Measurements from ENCODE around the gene HPSE2.

The HPSE2 gene

DNA sequence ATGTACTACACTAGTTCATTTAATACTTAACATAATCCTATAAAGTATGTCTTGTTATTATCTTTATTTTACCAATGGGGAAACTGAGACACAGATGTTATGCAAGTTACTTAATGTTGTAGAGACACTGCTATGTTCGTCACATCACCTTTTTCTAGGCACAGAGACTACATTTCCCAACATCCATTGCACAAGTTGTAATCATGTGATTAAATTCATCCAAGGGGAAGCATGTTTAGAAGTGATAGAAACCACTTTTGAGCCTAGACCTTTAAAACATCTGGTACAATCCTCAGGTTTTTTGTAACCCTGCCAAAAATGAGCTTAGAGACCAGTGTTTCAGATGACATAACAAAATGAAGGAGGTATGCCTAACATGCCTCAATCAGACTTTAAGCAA lies 402.1 kb downstream of the HPSE2 start:
- DNase-seq (ENCODE audit: low read depth) = no peak

GRCh38 chr10:98832738-98833137 lies 402.9 kb downstream of the HPSE2 start:
- no peak for DNase-seq (ENCODE audit: low read depth)

- DNase-seq (ENCODE audit: low read depth) = no peak
Observed at GRCh38 chr10:98832196-98832595, 403.5 kb downstream of the HPSE2 start.

- no peak for DNase-seq (ENCODE audit: low read depth)
Observed at GRCh38 chr10:98831391-98831790, 404.3 kb downstream of the HPSE2 start.

GRCh38 chr10:98825741-98826140 lies 409.9 kb downstream of the HPSE2 start:
- DNase-seq (ENCODE audit: low read depth) = no peak

- no peak for DNase-seq (ENCODE audit: low read depth)
Observed at GRCh38 chr10:98817396-98817795, 418.3 kb downstream of the HPSE2 start.

DNA sequence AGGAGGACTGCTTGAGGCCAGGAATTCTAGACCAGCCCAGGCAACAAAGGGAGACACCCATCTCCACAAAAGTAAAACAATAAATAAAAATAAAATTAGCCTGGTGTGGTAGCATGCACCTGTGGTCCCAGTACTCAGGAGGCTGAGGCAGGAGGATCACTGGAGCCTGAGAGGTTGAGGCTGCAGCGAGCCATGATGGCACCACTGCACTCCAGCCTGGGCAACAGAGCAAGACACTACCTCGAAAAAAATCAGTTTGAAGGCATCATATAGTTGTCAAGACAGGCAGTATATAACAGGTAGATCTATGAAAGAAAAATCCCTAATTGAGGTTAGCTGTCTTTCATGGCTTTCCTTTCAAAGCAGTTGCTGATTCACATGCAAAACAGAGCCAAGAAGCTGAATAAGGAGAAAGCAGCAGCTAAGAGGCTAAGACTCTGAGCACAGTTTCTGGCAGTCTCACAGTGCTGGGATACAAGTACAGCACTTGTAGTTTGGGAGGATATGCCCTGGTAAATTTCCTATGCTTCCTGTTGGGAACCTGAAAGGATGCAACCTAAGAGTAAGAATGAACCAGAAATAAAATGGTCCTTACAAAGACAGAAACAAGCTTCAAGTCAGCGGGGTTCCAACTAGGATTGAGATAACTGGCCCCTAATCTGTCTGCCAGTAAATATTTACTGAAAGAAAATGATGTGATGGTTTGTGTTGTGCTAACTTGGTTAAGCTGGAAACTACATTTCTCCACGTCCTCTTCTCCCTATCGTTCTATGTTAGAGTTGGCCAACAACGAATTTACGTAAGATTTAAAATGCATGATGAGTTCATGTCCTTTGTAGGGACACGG lies 420.4 kb downstream of the HPSE2 start:
- DNase-seq (ENCODE audit: low read depth) = no peak

DNA sequence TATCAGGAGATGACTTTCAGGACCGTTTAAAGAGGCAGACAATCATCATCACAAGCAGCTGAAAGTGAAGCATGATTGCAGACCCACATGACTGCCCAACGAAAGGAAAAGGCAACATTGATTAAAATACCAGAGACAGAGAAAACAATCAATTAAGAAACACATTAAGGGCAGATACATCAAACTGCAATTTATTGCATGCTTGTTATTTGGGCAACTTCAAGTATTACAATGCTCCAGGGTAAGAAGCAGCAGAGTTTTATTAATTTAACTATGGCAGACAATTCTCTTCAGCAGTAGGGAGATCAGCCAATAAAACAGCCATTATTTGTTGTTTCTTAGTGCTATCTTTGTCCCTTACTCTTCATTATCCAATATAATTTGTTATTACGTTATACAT lies 421.2 kb downstream of the HPSE2 start:
- no peak for DNase-seq (ENCODE audit: low read depth)

DNA sequence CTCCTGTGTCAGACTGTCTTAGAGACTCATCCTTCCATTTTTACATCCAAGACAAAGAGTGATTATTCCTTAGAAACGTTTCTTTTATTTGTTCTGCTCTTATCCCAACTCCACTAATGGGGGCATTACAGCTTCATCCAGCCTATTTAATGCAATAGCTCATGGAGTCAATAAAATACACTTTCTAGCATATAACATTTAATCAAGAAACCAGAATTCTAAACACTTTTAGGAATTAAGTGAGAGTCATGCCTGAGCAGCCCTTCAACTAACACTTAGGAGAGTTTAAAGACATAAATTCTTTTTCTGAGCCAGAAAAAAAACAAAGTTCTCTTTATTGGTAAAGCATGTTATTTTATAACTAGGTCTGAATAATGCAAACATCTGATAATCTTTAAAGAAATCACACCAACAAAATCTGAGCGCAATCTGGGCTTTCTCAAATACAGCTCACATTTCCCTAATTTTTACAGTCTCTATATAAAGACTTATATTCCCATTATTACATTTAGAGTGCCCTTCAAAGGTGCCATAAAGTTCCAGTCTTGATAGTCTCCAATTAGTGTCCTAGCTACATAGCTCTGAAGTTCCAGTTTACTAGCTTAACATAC lies 427.3 kb downstream of the HPSE2 start:
- no peak for DNase-seq (ENCODE audit: low read depth)

- DNase-seq (ENCODE audit: low read depth) = no peak
Observed at GRCh38 chr10:98800263-98800662, 435.4 kb downstream of the HPSE2 start.

DNA sequence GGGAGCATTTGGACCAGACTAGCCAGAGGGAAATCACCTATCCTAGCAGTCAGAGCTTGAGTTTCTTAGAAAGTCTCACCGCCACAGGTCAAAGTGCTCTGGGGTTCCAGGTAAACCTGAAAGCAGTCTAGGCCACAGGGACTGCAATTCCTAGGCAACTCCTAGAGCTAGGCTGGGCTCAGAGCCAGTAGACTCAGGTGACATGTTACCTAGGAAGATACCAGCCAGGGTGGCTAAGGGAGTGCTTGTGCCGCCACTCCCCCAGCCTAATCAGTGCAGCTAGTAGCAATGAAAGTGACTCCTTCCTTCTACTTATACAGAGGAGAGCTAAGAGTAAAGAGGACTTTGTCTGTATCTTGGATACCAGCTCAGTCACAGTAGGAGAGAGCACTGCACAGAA lies 440.2 kb downstream of the HPSE2 start:
- DNase-seq (ENCODE audit: low read depth) = no peak

- DNase-seq (ENCODE audit: low read depth) = no peak
Observed at GRCh38 chr10:98790817-98791216, 444.8 kb downstream of the HPSE2 start.

DNA sequence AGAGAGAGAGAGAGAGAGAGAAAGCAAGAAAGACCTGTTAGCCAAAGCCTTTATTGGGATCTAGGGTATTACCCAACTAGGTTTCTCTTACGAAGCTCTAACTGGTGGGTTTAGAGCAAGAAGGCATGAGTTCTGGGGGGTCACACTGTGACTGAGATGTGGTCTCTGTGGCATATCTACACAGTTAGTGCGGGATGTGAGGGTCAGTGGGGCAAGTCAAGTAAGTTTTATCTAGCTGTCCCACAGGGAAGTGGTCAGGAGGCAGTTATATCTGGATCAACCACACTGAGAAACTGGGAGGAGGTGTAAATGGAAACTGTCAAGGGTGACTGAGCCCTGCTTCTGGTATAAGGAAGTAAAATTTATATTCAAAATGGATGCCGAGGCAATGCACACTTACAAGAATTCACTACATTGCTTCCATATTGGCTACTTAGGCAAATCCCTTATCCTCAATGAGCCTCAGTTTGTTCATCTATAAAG lies 457.3 kb downstream of the HPSE2 start:
- no peak for DNase-seq (ENCODE audit: low read depth)

DNA sequence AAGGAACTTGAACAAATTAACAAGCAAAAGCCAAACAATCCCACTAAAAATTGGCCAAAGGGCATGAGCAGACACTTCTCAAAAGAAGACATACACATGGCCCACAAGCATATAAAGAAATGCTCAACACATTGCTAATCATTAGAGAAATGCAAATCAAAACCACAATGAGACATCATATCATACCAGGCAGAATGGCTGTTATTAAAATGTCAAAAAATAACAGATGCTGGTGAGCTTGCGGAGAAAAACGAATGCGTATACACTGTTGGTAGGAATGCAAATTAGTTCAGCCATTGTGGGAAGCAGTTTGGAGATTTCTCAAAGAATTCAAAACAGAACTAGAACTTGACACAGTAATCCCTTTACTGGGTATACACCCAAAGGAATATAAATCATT lies 477.2 kb downstream of the HPSE2 start:
- DNase-seq (ENCODE audit: low read depth) = no peak

GRCh38 chr10:98748298-98748697 lies 487.4 kb downstream of the HPSE2 start:
- DNase-seq (ENCODE audit: low read depth) = no peak

- DNase-seq (ENCODE audit: low read depth) = no peak
Observed at GRCh38 chr10:98745645-98746044, 490.0 kb downstream of the HPSE2 start.

GRCh38 chr10:98720551-98720950 lies 515.1 kb downstream of the HPSE2 start:
- no peak for DNase-seq (ENCODE audit: low read depth)

DNA sequence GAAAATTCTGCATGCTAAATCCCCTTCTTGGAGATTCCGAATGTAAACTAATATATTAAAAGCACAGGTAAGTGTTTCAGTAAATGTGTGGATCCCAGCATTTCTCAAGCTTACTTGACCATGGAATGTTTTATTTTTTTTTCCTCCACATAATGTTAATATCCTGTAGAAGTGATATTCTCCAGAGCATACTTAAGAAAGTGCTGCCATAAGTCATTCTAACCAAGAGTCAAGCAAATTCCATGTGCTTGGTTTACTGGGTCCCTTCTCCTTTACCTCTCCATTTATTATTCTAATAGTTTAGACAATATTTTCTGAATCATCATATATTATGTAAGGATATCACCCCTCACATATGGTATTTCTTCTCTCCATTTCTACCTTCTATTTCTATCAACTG lies 522.1 kb downstream of the HPSE2 start:
- no peak for DNase-seq (ENCODE audit: low read depth)

GRCh38 chr10:98696516-98696915 lies 539.1 kb downstream of the HPSE2 start:
- DNase-seq (ENCODE audit: low read depth) = no peak

- DNase-seq (ENCODE audit: low read depth) = no peak
Observed at GRCh38 chr10:98694883-98695282, 540.8 kb downstream of the HPSE2 start.

DNA sequence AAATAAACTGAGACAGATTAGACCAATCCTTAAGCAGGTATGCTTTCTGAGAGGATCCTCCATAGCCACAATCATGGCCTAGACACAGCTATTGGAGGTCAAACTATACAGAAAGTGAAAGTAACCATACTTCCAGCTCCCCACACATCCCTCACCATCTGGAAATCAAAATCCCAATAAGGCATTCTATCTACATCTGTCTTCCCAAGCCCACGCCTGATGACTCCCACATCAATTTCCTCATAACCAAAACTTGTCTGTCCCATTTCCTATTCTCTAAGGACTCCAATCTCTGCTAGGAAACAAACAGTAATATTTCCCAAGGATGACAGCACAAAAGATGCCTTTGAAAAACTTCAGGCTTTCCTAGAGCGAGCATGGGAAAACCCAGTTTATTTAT lies 541.6 kb downstream of the HPSE2 start:
- no peak for DNase-seq (ENCODE audit: low read depth)

DNA sequence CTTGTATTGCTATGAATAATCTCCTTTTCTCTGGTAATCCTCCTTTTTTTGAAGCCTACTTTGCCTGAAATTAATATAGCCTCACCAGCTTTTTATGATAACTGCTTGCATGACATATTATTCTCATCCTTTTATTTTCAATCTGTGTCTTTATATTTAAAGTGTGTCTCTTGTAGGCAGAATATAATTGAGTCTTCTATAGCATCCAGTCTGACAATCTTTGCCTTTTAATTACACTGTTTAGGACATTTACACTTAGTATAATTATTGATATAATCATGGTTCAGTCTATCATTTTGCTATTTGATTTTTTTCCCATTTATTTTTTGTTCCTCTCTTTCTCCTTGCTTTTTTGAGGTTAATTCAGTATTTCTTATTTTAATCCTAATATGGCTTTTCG lies 548.0 kb downstream of the HPSE2 start:
- no peak for DNase-seq (ENCODE audit: low read depth)

DNA sequence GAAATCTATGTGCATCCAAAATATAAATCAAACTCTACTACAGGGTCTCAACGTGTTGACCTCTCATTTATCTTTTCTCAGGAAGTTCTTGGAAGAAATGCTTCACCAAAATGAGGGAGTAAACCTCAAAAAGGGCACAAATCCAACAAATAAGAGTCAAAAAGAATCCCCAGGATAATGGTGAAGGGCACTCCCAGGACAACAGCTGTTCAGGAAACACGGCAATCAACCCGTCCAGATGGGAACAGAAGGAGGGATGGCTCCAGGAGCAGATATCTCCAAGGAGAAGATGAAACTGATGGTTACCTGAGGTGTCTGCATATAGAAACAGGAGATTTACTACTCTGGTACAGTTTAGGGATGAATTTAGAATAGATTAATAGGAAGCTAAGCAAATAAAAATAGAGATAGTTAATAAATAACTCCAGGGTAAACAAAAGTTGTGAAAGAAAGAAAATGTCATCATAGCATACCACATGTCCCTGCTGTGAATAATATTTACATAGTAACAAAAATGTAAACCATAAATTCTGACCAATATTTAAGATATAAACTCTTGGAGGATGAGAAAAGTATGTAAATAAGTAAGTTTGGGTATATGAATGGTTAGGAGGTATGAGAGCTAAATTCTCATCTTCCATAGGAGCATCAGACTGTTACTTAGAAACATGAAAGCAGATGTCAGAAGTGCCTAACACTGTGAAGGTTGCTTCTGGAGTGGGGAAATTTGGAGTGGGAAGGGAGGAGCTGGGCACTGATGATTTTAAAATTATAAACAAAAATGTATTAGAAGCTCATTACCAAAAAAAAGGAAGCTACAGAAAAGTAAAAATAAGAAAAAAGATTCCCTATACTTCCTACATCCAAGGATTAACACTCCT lies 551.4 kb downstream of the HPSE2 start:
- DNase-seq (ENCODE audit: low read depth) = no peak

Data from activated T-helper 9 cell treated with anti-CD3 and anti-CD28 coated beads, Interleukin-2, amount 50 U/mL, for 16 hours (primary cell).